Measurements from ENCODE around the gene PLCB2.

DNA sequence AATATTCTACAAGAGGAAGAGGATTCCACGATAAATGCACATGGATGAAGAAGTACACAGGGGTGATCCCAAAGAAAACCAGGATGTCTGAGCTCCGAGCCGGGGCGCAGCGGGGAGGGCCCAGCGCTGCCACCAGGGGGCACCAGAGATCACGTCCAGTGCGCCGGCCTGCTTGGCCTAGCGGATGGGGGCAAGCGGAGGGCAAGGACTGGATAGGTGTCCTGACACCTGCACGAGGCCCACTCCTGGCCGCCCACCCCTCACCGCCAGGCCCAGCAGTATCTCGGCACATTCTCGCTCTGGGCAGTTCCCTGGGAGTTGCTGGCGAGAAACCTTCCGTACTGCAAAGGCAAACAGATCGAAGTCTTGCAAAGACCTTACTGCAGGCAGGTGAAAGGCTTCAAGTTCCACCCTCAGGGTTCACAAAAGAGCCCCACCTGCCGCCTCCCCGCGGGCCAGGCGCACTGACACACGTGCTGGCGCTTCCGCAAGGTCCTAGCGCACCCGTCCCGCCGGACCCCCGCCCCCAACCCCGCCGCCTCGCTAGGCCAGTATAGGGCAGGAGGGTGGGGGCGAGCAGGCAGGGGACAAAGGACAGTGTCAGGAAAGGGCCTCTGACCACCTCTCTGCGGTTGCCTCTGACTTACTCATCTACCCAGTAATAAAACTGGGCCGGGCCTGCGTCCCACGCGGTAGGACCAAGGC is 28.1 kb downstream of the PLCB2 start:
- peak; percentile 99 for TF ChIP-seq CTCF (conservative IDR thresholded peaks at IDR 0.05; ENCODE audit: low read length)
- no peak for TF ChIP-seq EZH2phosphoT487 (IDR thresholded peaks at IDR 0.05; ENCODE audit: borderline replicate concordance)

All from Loucy (cell line).